ENCODE results near the gene DRD4.

DRD4 gene

GRCh38 chr11:636511-637332, at the start of gene DRD4:
DRD4 (plus strand) TSS chr11:637269; CDS start chr11:637305, 36 bp downstream.
- DNase-seq: peak; percentile 49

DNA sequence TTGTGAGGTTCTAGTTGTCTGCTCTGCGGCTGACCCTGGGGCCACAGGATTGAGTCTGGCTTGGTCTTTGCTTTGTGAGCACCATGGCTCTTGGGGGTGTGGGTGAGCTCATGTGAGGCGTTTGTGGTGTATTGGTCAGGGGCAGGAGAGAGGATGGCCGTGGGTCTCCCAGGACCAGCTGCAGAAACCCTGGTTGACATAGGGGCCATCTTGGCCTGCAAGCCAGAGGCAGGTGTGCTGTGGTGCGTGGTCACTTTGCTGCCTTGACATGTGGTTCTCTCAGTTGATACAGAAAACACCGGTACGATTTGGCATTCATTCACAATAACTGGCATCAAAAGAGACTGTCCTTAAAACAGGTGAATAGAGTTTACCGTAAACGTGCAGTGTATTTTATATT, 49.5 kb upstream of the DRD4 start:
- no peak for DNase-seq

GRCh38 chr11:587978-588380, 49.1 kb upstream of the DRD4 start:
- peak; percentile 43 for DNase-seq

GRCh38 chr11:589798-590197, 47.3 kb upstream of the DRD4 start:
- DNase-seq: no peak

GRCh38 chr11:590997-591396, 46.1 kb upstream of the DRD4 start:
- DNase-seq: no peak

DNA sequence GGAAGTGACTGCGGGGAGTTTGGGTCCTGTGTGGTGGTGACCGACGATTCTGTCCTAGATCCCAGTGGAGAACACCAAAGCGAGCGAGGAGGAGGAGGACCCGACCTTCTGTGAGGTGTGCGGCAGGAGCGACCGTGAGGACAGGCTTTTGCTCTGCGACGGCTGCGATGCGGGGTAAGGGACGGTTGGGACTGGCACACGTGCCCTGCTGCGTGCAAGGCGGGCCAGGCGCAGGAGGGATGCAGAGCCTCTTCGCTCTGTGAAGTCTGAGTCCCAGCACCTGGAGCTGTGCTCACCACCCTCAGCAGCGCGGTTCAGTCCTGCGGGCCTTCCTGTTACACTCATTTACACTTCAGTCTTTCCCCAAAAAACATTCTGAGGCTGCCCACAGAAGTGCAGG, 44.6 kb upstream of the DRD4 start:
- no peak for DNase-seq

DNA sequence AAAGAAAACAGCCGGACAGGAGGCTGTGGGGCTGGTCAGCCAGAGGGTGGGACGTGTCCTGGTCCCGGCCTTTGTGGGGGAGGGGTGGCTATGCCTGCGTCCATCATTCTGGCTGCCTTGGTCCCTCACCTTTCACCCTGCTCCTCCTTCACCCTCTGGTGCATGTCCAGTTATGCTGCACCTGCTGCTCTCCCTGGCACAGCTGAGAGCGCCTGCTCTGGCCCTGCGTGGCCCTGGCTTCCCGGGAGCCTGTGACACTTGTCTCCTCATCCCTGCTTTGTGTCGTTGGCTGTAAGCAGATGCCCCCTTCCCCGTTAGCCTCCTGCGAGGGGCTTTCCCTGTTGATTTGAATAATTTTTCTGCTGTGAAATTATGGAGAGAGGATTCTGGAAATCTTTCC, 44.2 kb upstream of the DRD4 start:
- DNase-seq: no peak

DNA sequence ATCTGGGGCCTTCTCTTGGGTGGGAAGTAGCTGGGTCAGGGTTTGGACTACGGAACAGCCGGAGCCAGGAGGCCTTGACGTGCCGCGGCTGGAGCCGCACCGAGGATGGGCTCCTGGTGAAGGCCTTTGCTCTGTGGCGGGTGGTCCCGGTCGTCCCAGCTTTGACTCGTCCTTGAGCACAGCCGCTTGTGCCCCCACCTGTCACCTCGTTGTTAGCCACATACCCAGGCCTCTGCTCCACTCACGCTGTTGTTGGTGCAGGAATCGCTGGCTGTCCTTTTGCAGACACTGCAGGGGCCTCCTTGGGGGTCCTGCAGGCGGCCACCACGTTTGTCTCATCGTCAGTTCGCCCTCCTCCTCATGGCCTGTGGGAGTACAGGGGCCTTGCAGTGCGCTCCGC, 43.7 kb upstream of the DRD4 start:
- DNase-seq: no peak

DNA sequence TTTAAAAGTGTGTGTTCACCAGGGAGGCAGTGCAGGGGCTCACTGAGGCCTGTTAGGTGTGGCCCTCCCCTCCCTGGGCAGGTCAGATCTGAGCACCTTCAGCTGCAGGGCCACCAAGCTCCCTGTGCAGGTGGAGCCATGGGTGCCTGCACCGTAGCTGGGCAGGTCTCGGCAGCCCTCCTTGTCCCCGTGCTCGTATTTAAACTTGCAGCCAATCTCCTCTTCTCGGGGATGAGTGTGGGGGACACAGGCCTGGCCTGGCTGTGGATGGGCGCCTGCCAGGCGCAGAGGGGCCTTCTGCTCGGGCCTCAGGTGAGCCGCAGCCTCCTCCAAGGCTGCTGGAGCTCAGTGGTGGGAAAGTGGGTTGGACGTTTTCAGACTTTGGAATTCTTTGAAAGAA, 41.7 kb upstream of the DRD4 start:
- no peak for DNase-seq

DNA sequence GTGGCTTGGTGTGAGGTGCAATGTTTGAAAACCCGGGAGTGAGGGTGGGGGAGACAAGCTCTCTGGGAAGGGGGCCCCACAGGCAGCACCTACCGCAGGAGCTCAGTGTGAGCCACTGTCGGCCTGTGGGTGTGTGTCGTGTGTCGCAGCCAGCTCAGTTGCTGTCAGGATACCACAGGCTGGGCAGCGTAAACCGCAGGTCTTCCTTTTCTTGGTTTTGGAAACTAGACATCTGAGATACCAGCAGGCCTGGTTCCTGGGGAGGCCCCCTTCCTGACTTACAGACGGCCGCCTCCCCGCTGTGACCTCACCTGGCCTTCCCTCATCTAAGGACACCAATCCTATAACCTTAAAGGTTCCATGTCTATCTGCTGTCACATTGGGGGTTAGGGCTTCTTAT, 40.7 kb upstream of the DRD4 start:
- DNase-seq: no peak

DNA sequence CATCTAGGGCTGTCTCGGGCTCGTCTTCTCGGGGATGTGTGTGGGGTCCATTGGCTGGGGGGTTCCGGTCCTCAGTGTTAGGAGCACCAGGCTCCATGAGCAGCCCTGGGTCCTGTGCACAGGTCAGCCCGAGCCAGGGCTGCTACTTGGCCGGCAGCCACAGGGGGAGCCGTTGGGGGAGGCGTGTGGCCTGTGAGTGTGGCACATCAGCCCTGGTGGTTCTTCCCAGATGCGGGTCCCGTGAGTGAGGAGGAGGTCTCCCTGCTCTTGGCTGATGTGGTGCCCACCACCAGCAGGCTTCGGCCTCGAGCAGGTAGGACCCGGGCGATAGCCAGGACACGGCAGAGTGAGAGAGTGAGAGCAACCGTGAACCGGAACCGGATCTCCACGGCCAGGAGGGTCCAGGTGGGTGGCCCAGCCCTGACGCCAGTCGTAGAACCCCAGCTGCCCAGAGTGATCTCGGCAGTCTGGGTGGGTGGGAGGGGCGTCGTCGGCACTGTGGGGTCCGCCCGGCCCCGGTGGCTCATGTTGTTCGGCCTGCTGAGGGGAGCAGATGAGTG, 39.8 kb upstream of the DRD4 start:
- peak; percentile 38 for DNase-seq

- DNase-seq: no peak
These were observed 38.9 kb upstream of the DRD4 start for GRCh38 chr11:598005-598680.

DNA sequence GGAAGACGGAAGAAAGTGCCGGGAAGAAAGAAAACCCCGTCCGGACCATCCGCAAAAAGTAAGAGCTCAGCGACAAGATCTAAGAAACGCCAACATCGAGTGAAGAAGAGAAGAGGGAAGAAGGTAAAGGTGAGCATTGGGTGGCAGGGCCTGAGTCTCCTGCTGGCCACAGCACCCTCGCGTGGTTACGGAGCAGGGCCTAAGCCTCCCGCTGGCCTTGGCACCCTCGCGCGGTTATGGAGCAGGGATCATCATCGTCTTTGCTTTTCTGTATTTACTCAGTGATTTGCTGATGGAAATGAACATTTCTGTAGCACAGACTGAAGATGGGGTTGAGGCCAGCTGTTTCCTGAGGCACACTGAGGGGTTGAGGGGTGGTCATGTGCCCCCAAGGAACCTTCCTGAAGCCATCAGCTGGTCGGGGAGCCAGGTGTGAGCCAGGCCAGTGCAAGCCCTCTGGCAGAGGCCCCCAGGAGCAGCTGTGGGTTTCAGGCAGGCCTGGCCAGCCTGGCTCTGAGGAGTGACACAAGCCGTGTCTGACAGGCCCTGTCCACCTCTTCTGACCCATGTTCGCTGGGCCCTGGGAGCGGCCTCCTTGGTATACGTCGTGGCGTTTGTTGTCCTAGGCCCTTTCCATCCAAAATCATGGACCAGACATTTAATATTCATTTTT, 35.4 kb upstream of the DRD4 start:
- DNase-seq: no peak

DNA sequence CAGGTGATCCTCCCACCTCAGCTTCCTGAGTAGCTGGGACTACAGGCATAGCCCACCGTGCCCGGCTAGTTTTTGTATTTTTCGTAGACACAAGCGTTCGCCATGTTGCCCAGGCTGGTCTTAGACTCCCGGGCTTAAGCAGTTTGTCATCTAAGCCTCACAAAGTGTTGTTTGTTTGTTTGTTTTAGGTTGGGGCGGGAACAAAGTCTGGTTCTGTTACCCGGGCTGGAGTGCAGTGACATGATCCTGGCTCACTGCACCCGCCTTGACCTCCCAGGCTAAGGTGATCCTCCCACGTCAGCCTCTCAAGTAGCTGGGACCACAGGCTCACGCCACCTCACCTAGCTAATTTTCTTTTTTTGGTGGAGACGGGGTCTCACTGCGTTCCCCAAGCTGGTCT, 33.9 kb upstream of the DRD4 start:
- no peak for DNase-seq

DNA sequence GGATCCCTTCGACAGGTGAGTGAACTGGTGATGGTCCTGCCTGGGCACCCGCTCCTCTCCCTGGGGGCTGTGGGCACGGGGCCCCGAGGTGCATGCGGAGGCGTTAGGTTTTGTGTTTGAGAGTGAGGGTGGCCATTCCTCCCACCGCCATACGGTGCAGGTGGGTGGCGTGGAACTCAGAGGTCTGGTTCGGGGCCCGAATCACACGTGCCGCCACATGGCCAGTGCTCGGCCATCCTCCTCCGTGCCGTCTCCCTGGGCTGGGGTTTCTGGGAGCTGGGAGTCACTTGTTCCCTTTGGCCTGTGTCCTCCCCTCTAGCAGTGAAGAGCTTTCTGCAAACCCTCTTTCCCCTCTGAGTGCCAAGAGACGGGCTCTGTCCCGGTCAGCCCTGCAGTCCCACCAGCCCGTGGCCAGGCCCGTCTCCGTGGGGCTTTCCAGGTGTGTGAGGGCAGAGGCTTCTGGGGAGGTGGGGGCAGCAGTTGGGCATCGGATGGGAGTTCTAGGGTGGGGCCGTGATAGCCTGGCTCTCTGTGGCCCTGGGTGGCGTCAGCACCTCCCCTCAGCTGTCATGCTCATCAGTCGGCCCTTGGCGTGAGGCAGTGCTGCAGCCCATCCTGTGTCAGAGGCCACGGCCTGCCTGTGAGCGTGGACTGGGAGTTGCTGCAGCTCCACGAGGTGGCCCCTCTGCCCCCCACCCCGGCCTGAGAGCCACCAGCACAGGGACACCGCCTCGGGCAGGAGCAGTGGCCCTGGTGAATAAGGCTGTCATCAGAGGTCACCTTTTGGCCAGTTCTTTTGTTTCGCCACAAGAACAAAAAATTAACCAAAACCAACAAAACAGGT, 31.6 kb upstream of the DRD4 start:
- DNase-seq: no peak

DNA sequence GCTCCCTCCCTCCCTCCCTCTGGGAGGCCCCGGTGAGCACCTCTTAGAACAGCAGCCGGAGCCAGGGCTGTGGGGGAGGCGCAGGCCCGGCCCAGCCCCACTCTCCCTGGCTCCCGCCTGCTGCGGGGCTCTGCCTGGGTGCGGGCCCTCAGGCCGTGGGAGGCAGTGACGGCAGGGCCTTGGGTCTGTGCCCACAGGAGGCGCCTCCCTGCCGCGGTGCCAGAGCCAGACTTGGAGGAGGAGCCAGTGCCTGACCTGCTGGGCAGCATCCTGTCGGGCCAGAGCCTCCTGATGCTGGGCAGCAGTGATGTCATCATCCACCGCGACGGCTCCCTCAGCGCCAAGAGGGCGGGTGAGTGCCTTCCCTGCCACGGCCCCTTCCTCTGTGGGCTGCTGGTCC, 30.8 kb upstream of the DRD4 start:
- DNase-seq: peak; percentile 62

GRCh38 chr11:607020-607780, 29.9 kb upstream of the DRD4 start:
- no peak for DNase-seq

DNA sequence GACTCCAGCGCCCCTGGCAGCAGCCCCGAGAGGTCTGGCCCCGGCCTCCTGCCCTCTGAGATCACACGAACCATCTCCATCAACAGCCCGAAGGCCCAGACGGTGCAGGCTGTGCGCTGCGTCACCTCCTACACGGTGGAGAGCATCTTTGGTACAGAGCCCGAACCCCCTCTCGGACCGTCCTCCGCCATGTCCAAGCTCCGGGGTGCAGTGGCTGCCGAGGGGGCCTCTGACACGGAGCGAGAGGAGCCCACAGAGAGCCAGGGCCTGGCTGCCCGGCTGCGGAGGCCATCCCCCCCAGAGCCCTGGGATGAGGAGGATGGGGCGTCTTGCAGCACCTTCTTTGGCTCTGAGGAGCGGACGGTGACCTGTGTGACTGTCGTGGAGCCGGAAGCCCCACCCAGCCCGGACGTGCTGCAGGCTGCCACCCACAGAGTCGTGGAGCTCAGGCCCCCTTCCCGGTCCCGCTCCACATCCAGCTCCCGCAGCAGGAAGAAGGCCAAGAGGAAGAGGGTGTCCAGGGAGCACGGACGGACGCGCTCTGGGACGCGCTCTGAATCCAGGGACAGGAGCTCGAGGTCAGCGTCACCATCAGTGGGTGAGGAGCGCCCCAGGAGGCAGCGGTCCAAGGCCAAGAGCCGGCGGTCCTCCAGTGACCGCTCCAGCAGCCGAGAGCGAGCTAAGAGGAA, 29.0 kb upstream of the DRD4 start:
- DNase-seq: no peak

- DNase-seq: no peak
These were observed 28.2 kb upstream of the DRD4 start for GRCh38 chr11:608791-609251.

DNA sequence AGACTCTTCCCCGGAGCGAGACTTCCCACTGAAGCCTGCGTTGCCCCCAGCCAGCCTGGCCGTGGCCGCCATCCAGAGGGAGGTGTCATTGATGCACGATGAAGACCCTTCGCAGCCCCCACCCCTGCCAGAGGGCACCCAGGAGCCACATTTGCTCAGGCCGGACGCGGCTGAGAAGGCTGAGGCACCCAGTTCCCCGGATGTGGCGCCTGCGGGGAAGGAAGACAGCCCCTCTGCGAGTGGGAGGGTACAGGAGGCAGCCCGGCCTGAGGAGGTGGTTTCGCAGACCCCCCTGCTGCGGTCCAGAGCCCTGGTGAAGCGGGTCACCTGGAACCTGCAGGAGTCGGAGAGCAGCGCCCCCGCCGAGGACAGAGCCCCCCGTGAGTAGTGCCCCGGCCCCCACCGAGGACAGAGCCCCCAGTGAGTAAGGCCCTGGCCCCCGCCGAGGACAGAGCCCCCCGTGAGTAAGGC, 27.7 kb upstream of the DRD4 start:
- DNase-seq: no peak

All from DMS53 (cell line).